ENCODE data around the gene PAWR.
A peak's percentile ranks its signal among the peaks of the same experiment; 100 is the strongest.
"Not testable (repeated sequence)": the region's sequence is repeated elsewhere in the genome, so short reads cannot be mapped to it uniquely, and the experiment has no call there.

The PAWR gene

GRCh38 chr12:79657136-79657535, 33.6 kb downstream of the PAWR start:
- no peak overlapping the region for H3K4me3 ChIP-seq
- H3K27ac ChIP-seq = no peak overlapping the region

DNA sequence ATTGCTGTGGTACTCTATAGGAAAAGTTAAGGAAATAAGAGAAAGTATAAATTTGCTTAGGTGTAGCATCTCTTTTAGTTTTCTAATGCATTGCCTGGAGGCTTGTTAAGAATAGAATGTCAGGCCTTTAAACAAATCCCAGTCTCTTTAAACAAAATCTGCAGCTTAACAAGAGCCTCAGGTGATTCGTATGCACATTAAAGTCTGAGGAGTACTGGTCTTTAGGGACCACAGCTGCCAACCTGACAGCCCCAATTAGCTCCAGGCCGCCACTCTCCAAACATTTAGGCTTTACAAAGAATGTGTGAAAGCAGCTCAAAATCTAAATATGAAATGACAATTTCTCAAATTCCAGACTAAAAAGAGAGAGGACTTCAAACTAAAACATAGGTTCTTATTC, 35.7 kb downstream of the PAWR start:
- Histone ChIP-seq H3K4me3 (no peak overlapping the region), H3K27ac (no peak overlapping the region)

DNA sequence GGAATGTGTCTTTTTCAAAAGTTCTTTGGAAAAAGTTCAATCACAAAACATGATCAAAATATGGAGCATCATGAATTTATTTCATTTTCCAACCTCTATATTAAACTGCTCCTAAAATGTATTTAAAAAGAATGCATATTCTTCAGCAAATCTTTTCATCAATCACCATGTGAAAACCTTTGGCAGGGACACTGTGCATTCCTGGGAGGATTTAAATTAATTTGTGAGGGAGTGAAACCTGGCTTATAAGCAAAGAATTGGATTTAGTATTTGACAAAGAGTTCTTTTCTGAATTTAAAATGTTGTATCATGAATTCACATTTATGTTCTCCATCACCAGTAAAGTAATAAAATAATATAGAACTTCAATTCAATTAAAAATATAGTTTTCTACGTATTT, 38.2 kb downstream of the PAWR start:
- no peak overlapping the region for H3K27ac ChIP-seq
- no peak overlapping the region for H3K4me3 ChIP-seq

- no peak overlapping the region for H3K4me3 ChIP-seq
- H3K27ac ChIP-seq = no peak overlapping the region
Measured at GRCh38 chr12:79650440-79650839, 40.3 kb downstream of the PAWR start.

- Histone ChIP-seq H3K4me3 (no peak overlapping the region), H3K27ac (peak overlapping the region in 1 of 21 experiments; percentile 10)
Measured at GRCh38 chr12:79648881-79649280, 41.9 kb downstream of the PAWR start.

DNA sequence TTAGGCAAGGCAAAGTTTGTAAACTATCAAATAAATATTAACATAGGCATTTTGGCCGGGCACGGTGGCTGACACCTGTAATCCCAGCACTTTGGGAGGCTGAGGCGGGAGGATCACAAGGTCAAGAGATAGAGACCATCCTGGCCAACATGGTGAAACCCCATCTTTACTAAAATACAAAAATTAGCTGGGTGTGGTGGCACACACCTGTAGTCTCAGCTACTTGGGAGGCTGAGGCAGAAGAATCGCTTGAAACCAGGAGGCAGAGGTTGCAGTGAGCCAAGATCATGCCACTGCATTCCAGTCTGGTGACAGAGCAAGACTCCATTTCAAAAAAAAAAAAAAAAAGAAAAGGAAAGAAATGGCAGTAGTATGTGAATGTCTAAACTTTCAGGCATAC, 43.9 kb downstream of the PAWR start:
- H3K4me3 ChIP-seq, H3K27ac ChIP-seq: not testable (repeated sequence)

DNA sequence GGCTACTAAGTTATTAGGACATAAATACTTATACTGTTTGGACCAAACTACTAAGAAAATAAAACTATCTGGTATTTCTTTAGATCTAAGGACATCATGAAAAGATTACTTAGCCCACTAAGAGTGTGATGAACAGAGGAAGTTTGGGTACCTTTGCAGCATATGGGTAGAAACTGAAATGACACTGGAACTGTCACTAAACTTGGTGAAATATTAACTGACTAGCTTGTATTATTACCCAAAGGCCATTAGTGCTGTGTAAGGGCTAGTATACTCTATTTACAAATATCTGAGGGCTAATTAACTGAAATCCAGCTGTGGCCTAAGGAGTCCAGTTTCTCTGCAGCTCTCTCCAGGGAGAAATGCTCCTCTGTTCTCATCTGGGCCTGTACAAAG, 45.5 kb downstream of the PAWR start:
- Histone ChIP-seq H3K27ac (no peak overlapping the region), H3K4me3 (no peak overlapping the region)

GRCh38 chr12:79644274-79645234, 46.2 kb downstream of the PAWR start:
- Histone ChIP-seq H3K27ac (no peak overlapping the region), H3K4me3 (no peak overlapping the region)

- H3K4me3 ChIP-seq = no peak overlapping the region
- no peak overlapping the region for H3K27ac ChIP-seq
Measured at GRCh38 chr12:79643821-79644220, 46.9 kb downstream of the PAWR start.

DNA sequence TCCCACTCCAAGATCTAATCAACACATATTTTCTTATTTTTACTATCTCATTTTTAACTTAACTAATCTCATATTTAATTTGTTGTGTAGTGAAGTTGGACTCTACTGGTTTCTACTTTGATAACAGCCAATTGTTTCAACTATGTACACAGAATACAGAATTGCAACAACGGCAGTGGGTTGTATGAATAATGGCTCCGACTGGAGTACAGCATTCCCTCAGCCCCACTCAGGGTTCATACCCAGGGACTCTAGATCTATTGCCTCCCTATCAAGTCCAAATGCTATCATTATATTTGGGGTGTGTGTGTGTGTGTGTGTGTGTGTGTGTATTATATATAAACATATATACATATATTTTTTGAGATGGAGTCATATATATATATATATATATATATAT, 52.3 kb downstream of the PAWR start:
- H3K4me3 ChIP-seq = no peak overlapping the region

DNA sequence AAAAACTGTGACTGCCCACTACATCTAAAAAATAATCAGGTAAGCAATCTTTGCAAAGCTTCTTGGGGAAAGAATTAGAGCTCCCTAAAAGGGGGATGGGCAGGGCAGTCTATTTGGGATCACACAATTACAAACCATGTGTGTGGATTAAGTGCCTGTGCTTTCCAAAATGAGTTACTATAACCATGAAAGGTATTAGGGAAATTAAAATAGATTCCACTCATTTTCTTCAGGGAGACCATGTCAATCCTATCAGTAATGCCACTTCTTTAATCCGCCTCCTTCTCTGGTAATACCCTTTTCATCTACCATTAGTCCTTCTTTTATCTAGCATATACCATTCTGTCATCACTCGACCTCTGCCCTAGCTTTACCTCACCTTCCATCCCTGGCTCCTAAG, 53.7 kb downstream of the PAWR start:
- Histone ChIP-seq H3K27ac (no peak overlapping the region), H3K4me3 (no peak overlapping the region)

More for the DNA sequence above, 52.3 kb downstream of the PAWR start:
- no peak overlapping the region for H3K27ac ChIP-seq

GRCh38 chr12:79635676-79636075, 55.1 kb downstream of the PAWR start:
- Histone ChIP-seq H3K27ac (peak overlapping the region in 2 of 21 experiments; percentile 27 to 52), H3K4me3 (no peak overlapping the region)

GRCh38 chr12:79634957-79635471, 55.8 kb downstream of the PAWR start:
- Histone ChIP-seq H3K4me3 (no peak overlapping the region), H3K27ac (peak overlapping the region in 10 of 21 experiments; percentile 2 to 69 (median 29))

- H3K27ac ChIP-seq = no peak overlapping the region
- no peak overlapping the region for H3K4me3 ChIP-seq
Measured at GRCh38 chr12:79629561-79629960, 61.2 kb downstream of the PAWR start.

- H3K4me3 ChIP-seq = not testable (repeated sequence)
Measured at GRCh38 chr12:79626735-79627134, 64.0 kb downstream of the PAWR start.

DNA sequence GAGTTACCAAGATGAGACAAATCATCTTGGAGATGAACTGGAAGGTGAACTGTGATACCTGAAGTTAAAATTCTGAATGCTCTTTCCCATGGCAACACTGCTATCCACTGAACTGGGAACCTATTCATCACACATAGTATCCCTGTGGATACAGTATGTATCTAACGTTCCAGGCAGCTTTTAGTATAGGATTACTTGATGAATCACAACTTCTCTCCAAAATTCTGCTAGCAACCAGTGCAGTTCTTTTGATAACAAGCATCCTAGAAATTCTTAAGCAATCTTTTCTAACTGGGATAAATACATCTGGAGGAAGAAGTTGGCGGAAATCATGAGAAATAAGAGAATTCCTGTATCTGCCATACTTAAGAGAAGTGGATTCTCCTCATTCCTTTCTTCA, 66.4 kb downstream of the PAWR start:
- Histone ChIP-seq H3K27ac (no peak overlapping the region), H3K4me3 (no peak overlapping the region)

More at GRCh38 chr12:79626735-79627134, 64.0 kb downstream of the PAWR start:
- not testable (repeated sequence) for H3K27ac ChIP-seq

- Histone ChIP-seq H3K4me3 (no peak overlapping the region), H3K27ac (no peak overlapping the region)
Measured at GRCh38 chr12:79619872-79620562, 70.7 kb downstream of the PAWR start.

GRCh38 chr12:79618848-79619404, 71.8 kb downstream of the PAWR start:
- H3K4me3 ChIP-seq = no peak overlapping the region
- H3K27ac ChIP-seq = no peak overlapping the region

- Histone ChIP-seq H3K4me3 (no peak overlapping the region), H3K27ac (no peak overlapping the region)
Measured at GRCh38 chr12:79617696-79618095, 73.1 kb downstream of the PAWR start.
